Fibroblast of mammary gland (primary cell): ENCODE data around the gene PEX6.

ENCODE experiments used
- DNase-seq: peaks from one replicate; pipeline ENCODE4 v3.0.0-alpha.2; 2010; ENCODE audit warnings: low read depth
- H3K4me3 ChIP-seq: 2 replicates; pipeline ENCODE4 v1.5.1; 2011; ENCODE audit warnings: low read depth, mild to moderate bottlenecking, low read length, moderate library complexity; ENCODE audit not compliant: control insufficient read depth
- CTCF ChIP-seq: conservative IDR thresholded peaks from 2 replicates; pipeline ENCODE4 v1.5.1; 2011; ENCODE audit warnings: low read depth, low read length, inconsistent platforms; ENCODE audit not compliant: control insufficient read depth, insufficient read depth

Gene PEX6

GRCh38 chr6:43013097-43013842, 34.3 kb upstream of the PEX6 start:
- peak overlapping the region; percentile 80 for H3K4me3 ChIP-seq
- TF ChIP-seq CTCF, result no peak
- peak; percentile 21 for DNase-seq

- peak overlapping the region; percentile 80 for H3K4me3 ChIP-seq
Measured at GRCh38 chr6:43012364-43012763, 33.4 kb upstream of the PEX6 start.

GRCh38 chr6:43011207-43011606, 32.2 kb upstream of the PEX6 start:
- no peak for TF ChIP-seq CTCF
- no peak for DNase-seq
- no peak overlapping the region for H3K4me3 ChIP-seq

More at GRCh38 chr6:43012364-43012763, 33.4 kb upstream of the PEX6 start:
- DNase-seq, result no peak
- no peak for TF ChIP-seq CTCF

GRCh38 chr6:43009124-43009523, 30.1 kb upstream of the PEX6 start:
- no peak overlapping the region for H3K4me3 ChIP-seq
- TF ChIP-seq CTCF, result peak; percentile 46
- DNase-seq, result peak; percentile 43

- no peak for DNase-seq
- no peak overlapping the region for H3K4me3 ChIP-seq
- TF ChIP-seq CTCF, result no peak
Measured at GRCh38 chr6:43007126-43007525, 28.1 kb upstream of the PEX6 start.

GRCh38 chr6:43006251-43006650, 27.3 kb upstream of the PEX6 start:
- no peak overlapping the region for H3K4me3 ChIP-seq
- no peak for DNase-seq
- no peak for TF ChIP-seq CTCF
